Esophagus squamous epithelium (tissue), 4 donors: ENCODE results near the gene SLC35A3.

Source experiments
- CTCF ChIP-seq, 6 experiments: fragments of 450-650 bp in 4 of 6; fragments of 200-600 bp in 2 of 6; sonication (generic) in 2 of 6; IDR thresholded peaks; one replicate each; pipeline ENCODE4 v1.5.1; 2016 to 2019; ENCODE audit warnings: antibody characterized with exemption in 6 of 6, mild to moderate bottlenecking in 4 of 6, moderate library complexity in 4 of 6
- POLR2A ChIP-seq, 4 donors: fragments of 450-650 bp; IDR thresholded peaks; one replicate each; pipeline ENCODE4 v1.6.1; 2017; ENCODE audit warnings: antibody characterized with exemption in 4 of 4, mild to moderate bottlenecking in 4 of 4, moderate library complexity in 3 of 4

- TF ChIP-seq CTCF (IDR thresholded peaks at IDR 0.05) (no peak), POLR2A (IDR thresholded peaks at IDR 0.05) (no peak)
These were observed 26.5 kb upstream of the SLC35A3 start for GRCh38 chr1:99943223-99943794.
